CMK (cell line): Measurements from ENCODE around the gene HBG2.

Experiments
- DNase-seq: peaks from one replicate; pipeline ENCODE4 v3.0.0-alpha.2; 2010; ENCODE audit warnings: low read depth

Gene HBG2

GRCh38 chr11:5229796-5230195 is 24.8 kb downstream of the HBG2 start:
- no peak for DNase-seq

- no peak for DNase-seq
These were observed 25.2 kb downstream of the HBG2 start for GRCh38 chr11:5229356-5229755.

DNA sequence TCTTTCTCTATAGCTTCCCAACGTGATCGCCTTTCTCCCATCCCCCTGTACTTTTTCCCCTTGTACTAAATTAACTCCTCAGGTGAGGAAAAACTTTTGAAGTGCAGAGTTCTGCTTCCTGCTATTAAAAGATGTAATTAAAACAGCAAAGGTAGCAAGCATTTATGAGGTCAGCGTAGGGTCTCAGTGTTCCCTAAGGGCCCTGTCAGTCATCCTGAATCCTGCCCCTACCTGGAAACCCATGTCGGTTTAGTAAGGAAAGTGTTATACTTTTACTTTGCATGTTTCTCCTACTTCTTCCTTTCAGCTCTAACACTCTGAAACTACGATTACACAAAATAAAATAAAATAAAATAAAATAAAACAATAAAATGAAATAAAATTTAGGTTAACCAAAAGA is 26.5 kb downstream of the HBG2 start:
- no peak for DNase-seq

DNA sequence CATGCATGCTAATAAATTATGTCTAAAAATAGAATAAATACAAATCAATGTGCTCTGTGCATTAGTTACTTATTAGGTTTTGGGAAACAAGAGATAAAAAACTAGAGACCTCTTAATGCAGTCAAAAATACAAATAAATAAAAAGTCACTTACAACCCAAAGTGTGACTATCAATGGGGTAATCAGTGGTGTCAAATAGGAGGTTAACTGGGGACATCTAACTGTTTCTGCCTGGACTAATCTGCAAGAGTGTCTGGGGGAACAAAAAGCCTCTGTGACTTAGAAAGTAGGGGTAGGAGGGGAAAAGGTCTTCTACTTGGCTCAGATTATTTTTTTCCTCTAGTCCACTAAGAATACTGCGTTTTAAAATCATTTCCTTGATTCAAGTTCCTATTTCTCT is 26.9 kb downstream of the HBG2 start:
- no peak for DNase-seq

GRCh38 chr11:5226732-5227310 is 27.8 kb downstream of the HBG2 start, which contains the start of gene HBB:
Gene HBB, minus strand, starts transcription at chr11:5227071. Its CDS starts 50 bp downstream, at chr11:5227021.
- no peak for DNase-seq

- DNase-seq, result no peak
These were observed 29.1 kb downstream of the HBG2 start for GRCh38 chr11:5225480-5225871.

DNA sequence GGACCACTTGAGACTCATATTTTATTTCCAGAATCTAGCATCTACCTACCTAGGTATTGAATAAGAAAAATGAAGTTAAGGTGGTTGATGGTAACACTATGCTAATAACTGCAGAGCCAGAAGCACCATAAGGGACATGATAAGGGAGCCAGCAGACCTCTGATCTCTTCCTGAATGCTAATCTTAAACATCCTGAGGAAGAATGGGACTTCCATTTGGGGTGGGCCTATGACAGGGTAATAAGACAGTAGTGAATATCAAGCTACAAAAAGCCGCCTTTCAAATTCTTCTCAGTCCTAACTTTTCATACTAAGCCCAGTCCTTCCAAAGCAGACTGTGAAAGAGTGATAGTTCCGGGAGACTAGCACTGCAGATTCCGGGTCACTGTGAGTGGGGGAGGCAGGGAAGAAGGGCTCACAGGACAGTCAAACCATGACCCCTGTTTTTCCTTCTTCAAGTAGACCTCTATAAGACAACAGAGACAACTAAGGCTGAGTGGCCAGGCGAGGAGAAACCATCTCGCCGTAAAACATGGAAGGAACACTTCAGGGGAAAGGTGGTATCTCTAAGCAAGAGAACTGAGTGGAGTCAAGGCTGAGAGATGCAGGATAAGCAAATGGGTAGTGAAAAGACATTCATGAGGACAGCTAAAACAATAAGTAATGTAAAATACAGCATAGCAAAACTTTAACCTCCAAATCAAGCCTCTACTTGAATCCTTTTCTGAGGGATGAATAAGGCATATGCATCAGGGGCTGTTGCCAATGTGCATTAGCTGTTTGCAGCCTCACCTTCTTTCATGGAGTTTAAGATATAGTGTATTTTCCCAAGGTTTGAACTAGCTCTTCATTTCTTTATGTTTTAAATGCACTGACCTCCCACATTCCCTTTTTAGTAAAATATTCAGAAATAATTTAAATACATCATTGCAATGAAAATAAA is 29.8 kb downstream of the HBG2 start:
- no peak for DNase-seq

GRCh38 chr11:5223686-5224085 is 30.9 kb downstream of the HBG2 start:
- DNase-seq, result no peak

GRCh38 chr11:5223146-5223545 is 31.4 kb downstream of the HBG2 start:
- DNase-seq, result no peak

DNA sequence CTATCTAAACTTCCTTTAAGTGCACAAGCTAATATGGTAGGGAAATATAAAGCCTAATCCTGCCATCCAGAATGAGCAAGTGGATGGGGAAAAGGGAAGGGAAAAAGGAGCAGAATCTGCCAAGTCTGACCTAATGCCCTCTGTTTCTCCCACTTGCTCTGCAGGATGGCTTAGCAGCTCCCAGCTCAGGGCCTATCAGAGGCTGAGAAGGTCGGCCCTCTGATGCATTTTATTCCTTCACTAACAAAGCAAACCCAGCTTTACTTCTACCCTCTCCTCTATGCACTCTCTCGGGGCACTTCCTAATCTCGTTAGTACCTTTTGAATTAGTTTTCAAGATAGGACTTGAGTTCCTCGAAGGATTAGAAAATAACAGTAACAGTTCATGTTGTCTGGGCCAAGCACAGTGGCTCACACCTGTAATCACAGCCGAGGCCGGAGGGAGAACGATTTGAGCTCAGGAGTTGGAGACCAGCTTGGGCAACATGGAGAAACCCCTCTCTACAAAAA is 44.1 kb downstream of the HBG2 start:
- no peak for DNase-seq

GRCh38 chr11:5204787-5205186 is 49.8 kb downstream of the HBG2 start:
- DNase-seq, result peak; percentile 22

- DNase-seq, result no peak
These were observed 51.2 kb downstream of the HBG2 start for GRCh38 chr11:5203366-5203765.
